ENCODE results near the gene OGT. TPM values are rescaled to one million over a fixed set of nuclear protein-coding genes. Genes with fewer than 3 reads are reported as not detected.

Gene OGT
- total RNA-seq, 1 experiment from 2014 or later = 116 TPM

DNA sequence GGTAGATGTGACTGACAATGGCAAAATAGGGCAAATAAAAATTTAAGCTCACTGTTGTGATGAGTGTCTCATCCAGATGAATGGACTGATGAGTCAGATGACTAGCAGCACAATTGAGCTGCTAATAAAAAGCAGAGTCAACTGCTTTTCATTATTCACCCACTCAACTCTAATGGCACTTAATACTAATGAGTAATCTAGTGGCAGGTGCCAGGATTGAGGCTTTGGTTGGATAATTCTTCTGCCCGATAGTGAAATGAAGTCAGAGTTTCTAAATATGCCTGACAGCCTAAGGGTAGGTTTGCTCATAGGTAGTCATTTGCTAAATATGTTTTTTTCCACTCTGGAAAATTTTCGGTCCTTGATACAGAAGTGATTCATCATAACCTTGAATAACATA is 10.4 kb downstream of the OGT start:
- Histone ChIP-seq H3K56ac (ENCODE audit: insufficient read length, low read depth, low read length) (no peak overlapping the region), H3K4me2 (ENCODE audit: insufficient read depth, insufficient read length, low read length) (no peak overlapping the region), H3K27me3 (ENCODE audit: insufficient read depth, low read length) (no peaks in the 10 kb centered on the region), H2BK20ac (ENCODE audit: low read depth, low read length, poor library complexity, severe bottlenecking) (no peak overlapping the region), H3K4ac (ENCODE audit: low read depth, low read length) (no peak overlapping the region), H3K9ac (ENCODE audit: extremely low read depth, insufficient read length, low read length) (no peak overlapping the region), H2AK5ac (ENCODE audit: insufficient read length, low read length) (no peak overlapping the region), H3T11ph (ENCODE audit: low read length) (no peak overlapping the region), H3K14ac (ENCODE audit: insufficient read depth, low read length) (no peak overlapping the region), H2BK15ac (ENCODE audit: low read depth, low read length) (no peak overlapping the region), H4K91ac (ENCODE audit: insufficient read length, low read depth, low read length) (no peak overlapping the region), H2BK12ac (ENCODE audit: insufficient read length, low read depth, low read length) (no peak overlapping the region), H2BK120ac (ENCODE audit: low read depth, low read length, poor library complexity, severe bottlenecking) (no peak overlapping the region), H3K23ac (ENCODE audit: insufficient read length, low read depth, low read length) (no peak overlapping the region), H3K79me1 (ENCODE audit: insufficient read depth, low read depth, low read length, poor library complexity, severe bottlenecking) (no peaks in the 10 kb centered on the region), H3K27ac (ENCODE audit: insufficient read length, low read depth, low read length) (no peak overlapping the region), H3K79me2 (ENCODE audit: insufficient read depth, low read length) (peaks cover 26% of the 10 kb centered on the region; the same call in 1 of the 2 replicates), H4K5ac (ENCODE audit: insufficient read length, low read depth, low read length) (no peak overlapping the region), H2BK5ac (ENCODE audit: insufficient read length, low read length) (no peak overlapping the region), H4K8ac (replicated peaks; ENCODE audit: insufficient read length, low read depth, low read length) (no peak overlapping the region), H3K9me3 (ENCODE audit: control insufficient read depth, low read depth, low read length) (peaks cover 39% of the 10 kb centered on the region), H2AFZ (ENCODE audit: low read length) (no peak overlapping the region), H3K18ac (ENCODE audit: insufficient read length, low read depth, low read length) (no peak overlapping the region), H3K23me2 (ENCODE audit: insufficient read length, low read depth, low read length, poor library complexity, severe bottlenecking) (no peaks in the 10 kb centered on the region), H3K4me1 (ENCODE audit: insufficient read depth, low read length) (no peaks in the 10 kb centered on the region), H4K20me1 (ENCODE audit: control insufficient read depth, insufficient read depth, insufficient read length) (no peaks in the 10 kb centered on the region)
- Mint-ChIP-seq H3K4me3 (no peak overlapping the region), H3K36me3 (ENCODE audit: insufficient read depth in 1 of 3, low read depth in 3 of 3) (peaks cover 29 to 67% (median 65%) of the 10 kb centered on the region in 3 experiments), H3K27ac (peak overlapping the region in 1 of 3 experiments; percentile 69; a peak in 2 of 7 replicates), H3K9me3 (peaks cover 58 to 63% of the 10 kb centered on the region in 2 experiments), H3K27me3 (ENCODE audit: low read depth) (no peaks in the 10 kb centered on the region), H3K4me1 (peaks cover 13 to 17% of the 10 kb centered on the region in 2 experiments)
- TF ChIP-seq, protein P1, sequence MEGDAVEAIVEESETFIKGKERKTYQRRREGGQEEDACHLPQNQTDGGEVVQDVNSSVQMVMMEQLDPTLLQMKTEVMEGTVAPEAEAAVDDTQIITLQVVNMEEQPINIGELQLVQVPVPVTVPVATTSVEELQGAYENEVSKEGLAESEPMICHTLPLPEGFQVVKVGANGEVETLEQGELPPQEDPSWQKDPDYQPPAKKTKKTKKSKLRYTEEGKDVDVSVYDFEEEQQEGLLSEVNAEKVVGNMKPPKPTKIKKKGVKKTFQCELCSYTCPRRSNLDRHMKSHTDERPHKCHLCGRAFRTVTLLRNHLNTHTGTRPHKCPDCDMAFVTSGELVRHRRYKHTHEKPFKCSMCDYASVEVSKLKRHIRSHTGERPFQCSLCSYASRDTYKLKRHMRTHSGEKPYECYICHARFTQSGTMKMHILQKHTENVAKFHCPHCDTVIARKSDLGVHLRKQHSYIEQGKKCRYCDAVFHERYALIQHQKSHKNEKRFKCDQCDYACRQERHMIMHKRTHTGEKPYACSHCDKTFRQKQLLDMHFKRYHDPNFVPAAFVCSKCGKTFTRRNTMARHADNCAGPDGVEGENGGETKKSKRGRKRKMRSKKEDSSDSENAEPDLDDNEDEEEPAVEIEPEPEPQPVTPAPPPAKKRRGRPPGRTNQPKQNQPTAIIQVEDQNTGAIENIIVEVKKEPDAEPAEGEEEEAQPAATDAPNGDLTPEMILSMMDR (conservative IDR thresholded peaks at IDR 0.05) = no peak
- no peak for DNase-seq
- WGBS (ENCODE audit: extremely low coverage, insufficient read length, low lambda C conversion rate) = no CpG with 5 or more reads among the region's 2 CpGs
